NCI-H2196 (cell line): ENCODE results near the gene PCK1.

Experiments
- DNase-seq: peaks from one replicate; lab custom pipeline; 2025; ENCODE audit not compliant: unreplicated experiment; lab: John Stamatoyannopoulos, UW

PCK1 gene

GRCh38 chr20:57536120-57536708 is 24.7 kb upstream of the PCK1 start:
- no peak for DNase-seq

- no peak for DNase-seq
Measured at GRCh38 chr20:57536771-57537724, 23.9 kb upstream of the PCK1 start.

GRCh38 chr20:57537822-57538221 is 23.1 kb upstream of the PCK1 start:
- DNase-seq, result no peak

GRCh38 chr20:57539889-57540288 is 21.0 kb upstream of the PCK1 start:
- DNase-seq, result no peak

- no peak for DNase-seq
Measured at GRCh38 chr20:57540890-57541580, 19.9 kb upstream of the PCK1 start.

GRCh38 chr20:57543754-57544153 is 17.2 kb upstream of the PCK1 start:
- no peak for DNase-seq

- DNase-seq, result no peak
Measured at GRCh38 chr20:57544838-57545564, 15.9 kb upstream of the PCK1 start.

- DNase-seq, result no peak
Measured at GRCh38 chr20:57545927-57546662, 14.8 kb upstream of the PCK1 start.

- no peak for DNase-seq
Measured at GRCh38 chr20:57546956-57547649, 13.8 kb upstream of the PCK1 start.

- no peak for DNase-seq
Measured at GRCh38 chr20:57548177-57549058, 12.5 kb upstream of the PCK1 start.

GRCh38 chr20:57552471-57552870 is 8.4 kb upstream of the PCK1 start:
- DNase-seq, result no peak

GRCh38 chr20:57553376-57554018 is 7.4 kb upstream of the PCK1 start:
- DNase-seq, result no peak

GRCh38 chr20:57555457-57556184 is 5.3 kb upstream of the PCK1 start:
- DNase-seq, result no peak

GRCh38 chr20:57556980-57557274 is 4.0 kb upstream of the PCK1 start:
- no peak for DNase-seq

- DNase-seq, result no peak
Measured at GRCh38 chr20:57557926-57558613, 2.8 kb upstream of the PCK1 start.

GRCh38 chr20:57558614-57559288 is 2.2 kb upstream of the PCK1 start:
- no peak for DNase-seq

GRCh38 chr20:57559289-57559634 is 1.6 kb upstream of the PCK1 start:
- no peak for DNase-seq
